Activated CD8-positive, alpha-beta memory T cell treated with anti-CD3 and anti-CD28 coated beads for 36 hours (primary cell): ENCODE results near the gene DPH2. TPM values are rescaled to one million over a fixed set of nuclear protein-coding genes. Genes with fewer than 3 reads are reported as not detected.

Experiments
- CTCF ChIA-PET: fragments of 350-600 bp; sonication (Branson Sonifier 250); formaldehyde crosslinking; loops from one replicate; lab custom pipeline; 2021; ENCODE audit warnings: antibody characterized with exemption; lab: Charles Lee
- POLR2A ChIA-PET: fragments of 350-600 bp; sonication (Branson Sonifier 250); formaldehyde crosslinking; loops from one replicate; lab custom pipeline; 2021; ENCODE audit warnings: antibody characterized with exemption; lab: Charles Lee
- total RNA-seq, 2 experiments: library from RNA; stranded (reverse); gene quantifications; one replicate each; pipeline ENCODE4 v1.2.3, GENCODE V29; 2021

DPH2 gene
- total RNA-seq, 2 experiments from 2014 or later: 74.5 to 79.7 TPM

DNA sequence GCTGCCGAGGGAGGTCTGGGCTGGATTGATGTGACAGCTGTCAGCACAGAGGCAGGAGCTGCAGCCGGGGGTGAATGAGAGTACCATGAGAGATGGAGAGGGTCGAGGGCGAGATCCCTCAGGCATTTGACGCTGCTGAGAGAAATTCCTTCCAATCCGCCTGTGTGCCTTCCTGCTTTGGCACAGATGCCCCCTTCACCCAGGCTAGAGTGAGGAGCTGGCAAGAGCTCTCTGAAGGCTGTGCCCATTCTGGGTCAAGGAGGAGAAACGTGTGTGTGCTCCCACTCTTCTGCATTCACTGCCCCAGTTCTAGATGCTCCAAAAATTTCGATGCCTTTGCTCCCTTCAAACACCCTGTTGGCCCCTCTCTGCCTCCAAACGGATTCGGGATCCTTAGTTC is 31.4 kb upstream of the DPH2 start:
- CTCF ChIA-PET: interaction anchor here (1.3 to 6.7 kb wide), 2 partner anchors 8 to 174 kb away, joined by 3 to 72 read pairs; partner anchors contain the start of gene IPO13

GRCh38 chr1:43938892-43939587 is 30.8 kb upstream of the DPH2 start:
- ChIA-PET CTCF (no interaction called here), POLR2A (no interaction called here)

More for the DNA sequence above, 31.4 kb upstream of the DPH2 start:
- POLR2A ChIA-PET: no interaction called here

- ChIA-PET POLR2A (no interaction called here), CTCF (interaction anchor here (8.4 kb wide), 1 partner anchor 7 kb away, joined by 72 read pairs; the partner anchor contains the start of gene ARTN)
Measured at GRCh38 chr1:43942411-43942810, 27.4 kb upstream of the DPH2 start.

GRCh38 chr1:43944860-43945259 is 24.9 kb upstream of the DPH2 start:
- CTCF ChIA-PET: interaction anchor here (1.5 to 8.4 kb wide), 2 partner anchors 10 to 181 kb away, joined by 10 to 72 read pairs; partner anchors contain the start of gene ARTN
- POLR2A ChIA-PET: interaction anchor here (1.0 kb wide), 1 partner anchor 415 kb away, joined by 6 read pairs; no protein-coding TSS in a partner anchor

DNA sequence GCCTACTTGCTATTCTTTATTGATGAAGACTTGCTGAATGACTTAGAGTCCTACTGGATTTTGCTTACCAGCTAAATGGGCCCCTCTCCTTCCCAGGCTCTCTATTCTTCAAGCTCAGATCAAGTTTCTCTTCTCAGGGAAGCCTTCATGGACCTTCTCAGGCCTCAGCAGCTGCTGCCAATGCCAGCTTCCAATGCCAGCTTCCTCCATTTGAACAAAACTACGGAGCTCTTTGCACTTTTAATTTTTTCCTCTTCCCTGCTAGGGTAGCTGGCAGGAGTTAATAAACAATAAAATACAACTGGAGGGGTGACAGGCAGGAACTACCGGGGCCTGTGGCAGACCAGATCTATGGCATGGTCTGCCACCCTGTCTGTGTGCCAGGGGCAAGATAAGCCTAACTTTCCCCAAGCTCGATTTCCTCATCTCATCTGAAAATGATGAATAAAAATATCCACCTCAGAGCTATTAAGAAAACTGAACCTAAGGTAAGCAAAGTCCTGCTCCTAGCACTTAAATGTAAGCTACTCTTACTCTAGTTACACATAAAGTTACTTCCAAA is 24.1 kb upstream of the DPH2 start:
- CTCF ChIA-PET: interaction anchor here (0.8 to 8.4 kb wide), 7 partner anchors 11 to 412 kb away, joined by 3 to 72 read pairs (median 4); partner anchors contain the start of genes ARTN and DPH2
- POLR2A ChIA-PET: interaction anchor here (1.6 kb wide), 1 partner anchor 296 kb away, joined by 5 read pairs; the partner anchor contains the start of gene KDM4A

DNA sequence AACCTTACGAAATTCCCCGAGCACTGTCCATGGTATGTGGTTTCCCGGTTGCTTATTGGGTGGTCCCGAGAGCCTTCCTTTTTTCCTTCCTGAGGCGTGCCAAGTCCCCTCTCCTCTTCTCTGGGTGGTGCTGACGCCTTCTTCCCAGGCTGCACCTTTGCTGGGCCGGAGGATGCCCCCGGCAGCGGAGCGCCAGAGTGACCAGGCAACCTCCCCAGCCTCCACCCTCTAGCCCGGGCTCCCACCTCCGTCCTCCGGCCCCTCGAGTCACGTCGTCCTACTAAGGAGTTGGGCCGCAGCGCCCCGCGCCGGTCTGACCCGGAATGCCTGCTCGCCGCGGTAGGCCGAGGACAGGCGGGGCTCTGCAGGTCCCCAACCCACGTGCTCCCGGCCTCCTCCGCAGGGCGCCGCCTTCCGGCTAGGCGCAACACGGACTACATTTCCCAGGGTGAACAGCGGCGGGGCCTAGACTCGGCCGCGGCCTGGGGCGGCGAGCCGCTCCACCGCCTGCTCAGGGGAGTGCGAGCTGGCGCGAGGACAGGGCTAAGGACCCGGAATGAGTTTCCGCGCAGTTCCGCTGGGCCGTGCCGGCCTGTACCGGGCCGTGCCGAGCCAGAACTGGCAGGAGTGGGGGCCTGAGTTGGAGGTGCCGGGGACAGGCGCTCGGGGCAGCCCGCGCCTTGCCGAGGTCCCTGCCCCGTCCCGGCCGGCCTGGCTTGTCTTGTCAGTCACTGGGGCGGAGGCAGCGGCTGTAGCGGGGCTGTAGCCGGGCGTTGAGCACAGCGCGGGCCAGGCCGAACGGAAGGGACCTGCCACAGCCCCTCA is 23.4 kb upstream of the DPH2 start, which contains the start of gene IPO13:
Gene IPO13 (plus strand): TSS at position 715 of the 825 bp plus-strand sequence. CDS start 651 bp downstream, outside the sequence.
- ChIA-PET CTCF (interaction anchor here (0.8 to 8.4 kb wide), 7 partner anchors 11 to 413 kb away, joined by 3 to 72 read pairs (median 4); partner anchors contain the start of genes ARTN and DPH2), POLR2A (interaction anchor here (1.6 kb wide), 1 partner anchor 296 kb away, joined by 5 read pairs; the partner anchor contains the start of gene KDM4A)

DNA sequence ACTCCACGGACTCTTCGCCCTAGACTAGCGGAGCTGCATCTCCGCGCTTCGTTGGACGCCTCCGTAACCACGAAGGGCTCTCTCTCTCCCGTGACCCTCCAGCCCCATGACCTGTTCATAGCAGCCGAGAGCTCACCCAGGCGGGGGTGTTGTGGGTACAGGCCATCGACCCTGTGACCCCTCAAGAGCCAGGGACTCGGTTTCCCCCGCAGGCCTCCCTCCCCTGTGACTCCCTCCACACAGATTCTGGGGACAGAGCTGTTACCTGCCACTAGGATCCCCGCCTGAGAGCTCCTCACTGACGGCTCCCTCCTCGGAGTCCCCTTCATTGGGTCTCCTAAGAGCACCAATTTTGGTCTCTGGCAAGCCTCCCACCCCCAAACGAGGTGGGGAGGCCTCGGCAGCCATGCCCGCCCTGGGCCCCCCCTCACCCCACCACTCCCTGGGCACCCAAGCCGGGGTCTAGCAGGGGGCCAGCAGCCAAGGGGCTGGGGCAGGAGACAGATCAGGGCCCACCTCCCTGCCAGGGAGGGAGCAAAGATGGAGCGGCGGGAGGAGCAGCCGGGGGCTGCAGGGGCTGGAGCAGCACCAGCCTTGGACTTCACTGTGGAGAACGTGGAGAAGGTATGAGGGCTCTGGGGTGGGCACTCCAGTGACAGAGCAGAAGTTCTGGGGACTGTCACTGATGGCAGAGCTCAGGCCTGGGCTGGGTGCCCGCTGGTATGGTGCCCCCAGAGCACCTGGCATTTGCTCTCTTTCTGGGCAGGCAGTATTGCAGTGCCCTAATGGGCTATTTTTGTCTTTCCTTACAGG is 22.5 kb upstream of the DPH2 start:
- ChIA-PET CTCF (interaction anchor here (1.2 to 8.4 kb wide), 4 partner anchors 12 to 46 kb away, joined by 3 to 72 read pairs (median 10); partner anchors contain the start of genes ARTN and DPH2), POLR2A (interaction anchor here (1.6 kb wide), 1 partner anchor 297 kb away, joined by 5 read pairs; the partner anchor contains the start of gene KDM4A)

DNA sequence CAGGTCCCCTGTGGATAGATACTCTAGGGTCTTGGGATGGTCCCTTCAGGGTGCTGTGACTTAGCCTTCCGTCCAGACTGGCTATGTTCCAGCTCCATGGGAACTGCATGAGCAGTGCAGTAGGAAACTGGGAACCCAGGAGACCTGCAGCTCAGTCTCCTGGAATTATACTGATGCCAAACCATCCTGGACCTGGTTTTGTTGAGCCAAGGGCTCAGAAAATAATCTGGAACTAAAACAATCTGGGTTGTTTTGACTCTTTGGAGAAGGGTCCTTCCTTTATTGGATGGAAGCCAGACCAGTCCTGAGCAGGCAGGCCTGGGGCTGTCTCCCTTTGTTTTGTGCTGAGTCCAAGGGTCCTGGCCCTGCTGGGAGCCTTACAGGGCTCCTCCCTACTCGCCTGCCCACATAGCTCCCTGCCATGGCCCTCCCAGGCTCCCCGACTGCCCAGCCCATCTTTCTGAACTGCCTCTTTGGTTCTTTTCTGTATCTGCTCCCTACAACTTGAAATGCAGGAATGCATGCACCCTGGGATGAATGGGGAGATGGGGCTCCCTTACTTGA is 21.9 kb upstream of the DPH2 start:
- CTCF ChIA-PET: interaction anchor here (2.6 to 8.4 kb wide), 2 partner anchors 13 to 22 kb away, joined by 16 to 72 read pairs; partner anchors contain the start of genes ARTN and DPH2
- POLR2A ChIA-PET: interaction anchor here (0.6 to 1.0 kb wide), 2 partner anchors 42 to 98 kb away, joined by 4 to 5 read pairs; no protein-coding TSS in a partner anchor

DNA sequence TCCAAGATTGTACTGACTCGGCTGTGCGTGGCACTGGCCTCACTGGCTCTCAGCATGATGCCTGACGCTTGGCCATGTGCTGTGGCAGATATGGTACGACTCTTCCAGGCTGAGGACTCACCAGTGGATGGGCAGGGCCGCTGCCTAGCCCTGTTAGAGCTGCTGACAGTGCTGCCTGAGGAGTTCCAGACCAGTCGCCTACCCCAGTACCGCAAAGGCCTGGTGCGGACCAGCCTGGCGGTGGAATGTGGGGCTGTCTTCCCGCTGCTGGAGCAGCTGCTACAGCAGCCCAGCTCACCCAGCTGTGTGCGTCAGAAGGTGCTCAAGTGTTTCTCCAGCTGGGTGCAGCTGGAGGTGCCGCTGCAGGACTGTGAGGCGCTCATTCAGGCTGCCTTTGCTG is 20.1 kb upstream of the DPH2 start:
- ChIA-PET POLR2A (no interaction called here), CTCF (interaction anchor here (1.2 to 8.4 kb wide), 2 partner anchors 15 to 186 kb away, joined by 3 to 72 read pairs; partner anchors contain the start of gene ARTN)

GRCh38 chr1:43951021-43951985 is 18.5 kb upstream of the DPH2 start:
- ChIA-PET CTCF (no interaction called here), POLR2A (no interaction called here)

DNA sequence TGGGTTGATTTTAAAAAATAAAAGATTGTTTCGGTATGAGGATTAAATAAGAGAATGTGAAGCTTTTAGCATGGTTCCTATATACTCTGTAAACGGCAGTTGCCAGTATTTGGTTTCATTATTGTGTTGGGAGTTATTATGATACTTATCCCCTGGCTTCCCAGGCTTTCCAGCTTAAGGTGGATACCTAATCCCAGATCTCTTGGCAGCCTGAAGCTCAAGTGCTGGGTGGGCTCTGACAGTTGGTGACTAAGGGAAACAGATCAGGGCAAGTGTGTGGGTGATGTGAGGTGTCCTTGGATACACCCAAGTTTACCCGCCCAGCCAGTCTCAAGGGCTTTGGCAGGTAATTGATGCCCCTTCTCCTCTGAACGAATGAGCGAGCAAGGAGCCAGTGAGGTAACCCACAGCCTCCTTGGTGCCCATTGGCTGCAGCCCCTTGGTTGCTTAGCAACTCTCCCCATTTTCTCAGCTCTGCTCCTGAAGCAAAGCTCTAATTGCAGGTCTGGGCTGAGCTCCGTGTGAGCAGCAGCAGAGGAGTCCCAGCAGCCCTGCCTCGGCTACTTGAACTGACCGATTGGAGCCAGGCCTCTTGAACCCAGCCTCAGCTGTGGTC is 17.0 kb upstream of the DPH2 start:
- POLR2A ChIA-PET: interaction anchor here (0.5 kb wide), 1 partner anchor 728 kb away, joined by 4 read pairs; no protein-coding TSS in a partner anchor
- CTCF ChIA-PET: interaction anchor here (0.5 to 0.6 kb wide), 2 partner anchors 93 to 127 kb away, joined by 3 read pairs; no protein-coding TSS in a partner anchor

DNA sequence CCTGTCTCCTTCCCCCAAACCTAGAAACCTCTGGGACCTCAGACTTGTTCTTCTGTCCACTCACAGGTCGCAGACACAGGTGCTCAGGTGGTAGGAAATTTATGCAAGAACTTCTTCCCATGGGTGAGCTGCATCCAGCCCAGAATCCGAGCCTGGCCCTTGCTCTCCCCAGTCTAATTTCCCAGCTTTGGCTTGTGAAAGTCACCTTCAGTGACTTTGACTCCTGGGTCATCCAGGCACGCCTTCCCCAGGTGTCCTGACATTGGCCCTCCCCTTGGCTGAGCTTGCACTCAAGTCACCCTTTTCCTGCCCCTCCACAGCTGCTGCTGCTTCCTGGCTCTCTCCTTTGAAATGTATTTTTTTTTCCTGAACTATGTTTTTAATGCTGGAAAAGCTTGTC is 16.4 kb upstream of the DPH2 start:
- ChIA-PET CTCF (no interaction called here), POLR2A (interaction anchor here (0.5 to 0.6 kb wide), 2 partner anchors 14 to 728 kb away, joined by 3 to 4 read pairs; no protein-coding TSS in a partner anchor)

- CTCF ChIA-PET: no interaction called here
- POLR2A ChIA-PET: interaction anchor here (0.6 kb wide), 1 partner anchor 13 kb away, joined by 3 read pairs; no protein-coding TSS in a partner anchor
Measured at GRCh38 chr1:43954036-43954435, 15.8 kb upstream of the DPH2 start.

GRCh38 chr1:43956234-43956633 is 13.6 kb upstream of the DPH2 start:
- CTCF ChIA-PET: interaction anchor here (1.2 to 1.7 kb wide), 2 partner anchors 21 to 22 kb away, joined by 3 to 4 read pairs; partner anchors contain the start of gene ARTN
- POLR2A ChIA-PET: no interaction called here

DNA sequence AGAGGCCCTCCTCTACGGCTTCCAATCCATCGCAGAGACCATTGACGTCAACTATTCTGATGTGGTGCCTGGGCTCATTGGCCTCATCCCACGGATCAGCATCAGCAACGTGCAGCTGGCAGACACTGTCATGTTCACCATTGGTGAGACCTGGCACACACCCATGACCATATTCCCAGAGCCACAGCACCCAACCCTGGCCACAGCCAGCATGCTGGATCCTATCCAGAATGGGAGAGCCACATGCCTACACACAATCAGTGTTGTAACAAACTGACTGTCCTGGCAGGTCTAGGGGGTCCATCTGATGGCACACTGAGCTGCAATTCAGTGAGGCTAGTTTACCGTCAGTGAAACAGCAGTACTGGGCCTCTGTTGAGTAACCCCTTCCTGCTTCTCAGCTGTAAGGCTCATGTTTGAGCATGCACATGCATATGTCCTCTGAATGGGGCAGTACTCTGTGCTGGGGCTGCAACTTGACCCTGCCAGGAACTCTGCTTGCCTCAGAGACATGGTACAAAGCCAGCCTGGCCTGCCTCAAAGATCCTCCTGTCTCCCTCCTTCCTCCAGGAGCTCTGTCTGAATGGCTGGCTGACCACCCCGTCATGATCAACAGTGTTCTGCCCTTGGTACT is 12.3 kb upstream of the DPH2 start:
- ChIA-PET CTCF (no interaction called here), POLR2A (no interaction called here)
